Esophagus muscularis mucosa (tissue), 4 donors: ENCODE results near the gene ABR.

Experiments
- EP300 ChIP-seq: sonication (generic); formaldehyde crosslinking; IDR thresholded peaks from one replicate; pipeline ENCODE4 v1.6.1; 2017; ENCODE audit warnings: antibody characterized with exemption
- POLR2A ChIP-seq: fragments of 450-650 bp; IDR thresholded peaks from one replicate; pipeline ENCODE4 v1.6.1; 2017; ENCODE audit warnings: antibody characterized with exemption, moderate library complexity, mild to moderate bottlenecking, low read depth
- TF ChIP-seq, protein P1 (sequence below), 3 experiments: fragments of 200-600 bp in 2 of 3; fragments of 450-650 bp in 1 of 3; sonication (generic) in 2 of 3; IDR thresholded peaks; one replicate each; pipeline ENCODE4 v1.5.1; 2017 to 2019; ENCODE audit warnings: antibody characterized with exemption in 3 of 3, mild to moderate bottlenecking in 2 of 3, moderate library complexity in 1 of 3

DNA sequence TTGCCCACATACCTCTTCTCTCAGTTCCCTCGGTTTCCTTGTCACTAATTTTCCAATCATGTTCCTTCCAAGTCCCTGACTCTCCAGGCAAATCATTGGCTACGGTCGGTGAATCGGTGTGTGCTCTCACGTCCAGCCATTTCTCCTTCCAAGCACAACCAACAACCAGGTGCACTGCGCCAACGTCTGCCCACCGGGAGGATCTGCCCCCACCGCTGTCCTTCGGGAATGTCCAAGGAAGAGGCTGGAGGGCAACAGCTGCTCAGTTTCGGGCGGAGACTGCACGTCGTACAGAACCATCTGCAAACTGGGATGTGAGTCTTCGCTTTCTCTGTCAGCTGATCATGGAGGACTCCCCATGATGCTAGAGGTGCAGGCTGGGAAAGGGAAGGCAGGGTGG lies 191.8 kb downstream of the ABR start:
- TF ChIP-seq, protein P1, sequence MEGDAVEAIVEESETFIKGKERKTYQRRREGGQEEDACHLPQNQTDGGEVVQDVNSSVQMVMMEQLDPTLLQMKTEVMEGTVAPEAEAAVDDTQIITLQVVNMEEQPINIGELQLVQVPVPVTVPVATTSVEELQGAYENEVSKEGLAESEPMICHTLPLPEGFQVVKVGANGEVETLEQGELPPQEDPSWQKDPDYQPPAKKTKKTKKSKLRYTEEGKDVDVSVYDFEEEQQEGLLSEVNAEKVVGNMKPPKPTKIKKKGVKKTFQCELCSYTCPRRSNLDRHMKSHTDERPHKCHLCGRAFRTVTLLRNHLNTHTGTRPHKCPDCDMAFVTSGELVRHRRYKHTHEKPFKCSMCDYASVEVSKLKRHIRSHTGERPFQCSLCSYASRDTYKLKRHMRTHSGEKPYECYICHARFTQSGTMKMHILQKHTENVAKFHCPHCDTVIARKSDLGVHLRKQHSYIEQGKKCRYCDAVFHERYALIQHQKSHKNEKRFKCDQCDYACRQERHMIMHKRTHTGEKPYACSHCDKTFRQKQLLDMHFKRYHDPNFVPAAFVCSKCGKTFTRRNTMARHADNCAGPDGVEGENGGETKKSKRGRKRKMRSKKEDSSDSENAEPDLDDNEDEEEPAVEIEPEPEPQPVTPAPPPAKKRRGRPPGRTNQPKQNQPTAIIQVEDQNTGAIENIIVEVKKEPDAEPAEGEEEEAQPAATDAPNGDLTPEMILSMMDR (IDR thresholded peaks at IDR 0.05): no peak
- TF ChIP-seq EP300 (no peak), POLR2A (no peak)
